SK-N-MC (cell line): ENCODE measurements around the gene DMBX1.

Source experiments
- EZH2 ChIP-seq: fragments of 200-600 bp; sonication (generic); IDR thresholded peaks from one replicate; pipeline ENCODE4 v1.6.1; 2017; ENCODE audit warnings: antibody characterized with exemption
- FOXP2 ChIP-seq: optimal IDR thresholded peaks from 2 replicates; pipeline ENCODE3; 2011; ENCODE audit warnings: mild to moderate bottlenecking, moderate library complexity; ENCODE audit not compliant: insufficient read depth; ENCODE audit errors: extremely low read length, control extremely low read depth
- POLR2AphosphoS5 ChIP-seq: IDR thresholded peaks from 2 replicates; pipeline ENCODE4 v1.6.1; 2012; ENCODE audit warnings: mild to moderate bottlenecking, low read depth, low read length, borderline replicate concordance

GRCh38 chr1:46481961-46482360, 7.7 kb upstream of the DMBX1 start:
- TF ChIP-seq POLR2AphosphoS5 (no peak), EZH2 (no peak), FOXP2 (no peak)
